K562 (cell line): ENCODE measurements around the gene SLC2A13.

Source experiments
- HNRNPL ChIP-seq: fragments of 200-400 bp; formaldehyde crosslinking; IDR thresholded peaks from 2 replicates; pipeline ENCODE4 v1.6.1; 2017; ENCODE audit warnings: low read depth, mild to moderate bottlenecking, low read length
- ILK ChIP-seq: fragments of 450-650 bp; IDR thresholded peaks from 2 replicates; pipeline ENCODE4 v1.6.1; 2016; ENCODE audit warnings: missing genetic modification characterization, low read depth, mild to moderate bottlenecking, missing compliant biosample characterization, moderate library complexity, borderline replicate concordance
- JUND ChIP-seq, 2 experiments: IDR thresholded peaks; 2 replicates in 1 of 2; 3 replicates in 1 of 2; pipeline ENCODE4 v1.6.1; 2011; ENCODE audit warnings: borderline replicate concordance in 2 of 2, low read depth in 2 of 2, low read length in 2 of 2, improper control_type of control experiment in 1 of 2, missing biosample characterization in 1 of 2, missing genetic modification characterization in 1 of 2, missing genetic modification reagents in 1 of 2
- MTA2 ChIP-seq: fragments of 450-650 bp; IDR thresholded peaks from 2 replicates; pipeline ENCODE4 v1.6.1; 2016; ENCODE audit warnings: low read depth
- RFX5 ChIP-seq: IDR thresholded peaks from 2 replicates; pipeline ENCODE4 v1.6.1; 2011; ENCODE audit warnings: low read depth, mild to moderate bottlenecking, improper control_type of control experiment, low read length
- TF ChIP-seq, protein P1 (sequence below): fragments of 250-450 bp; sonication (Bioruptor Pico); IDR thresholded peaks from 2 replicates; pipeline ENCODE4 v1.4.0; 2020; ENCODE audit warnings: mild to moderate bottlenecking, moderate library complexity
- TF ChIP-seq, protein P2 (sequence below): sonication (generic); formaldehyde crosslinking; IDR thresholded peaks from 2 replicates; pipeline ENCODE4 v1.8.1; 2023; ENCODE audit warnings: mild to moderate bottlenecking, missing genetic modification reagents
- TF ChIP-seq, protein P3 (sequence below), 2 experiments: fragments of 450-650 bp in 1 of 2; sonication (generic) in 1 of 2; formaldehyde crosslinking in 1 of 2; IDR thresholded peaks in 1 of 2; conservative IDR thresholded peaks in 1 of 2; 2 replicates each; pipeline versions ENCODE4 v1.6.1 to v1.8.1; 2016 to 2023; ENCODE audit warnings: mild to moderate bottlenecking in 2 of 2, moderate library complexity in 2 of 2, inconsistent platforms in 1 of 2, missing genetic modification reagents in 1 of 2
- TF ChIP-seq, protein P4 (sequence below), 3 experiments: IDR thresholded peaks in 2 of 3; conservative IDR thresholded peaks in 1 of 3; 2 replicates each; pipeline ENCODE4 v1.5.1; 2011 to 2012; ENCODE audit warnings: low read length in 3 of 3, mild to moderate bottlenecking in 3 of 3, control low read depth in 2 of 3, improper control_type of control experiment in 1 of 3, inconsistent platforms in 1 of 3, low read depth in 1 of 3, mixed read lengths in 1 of 3, moderate library complexity in 1 of 3; ENCODE audit not compliant: insufficient read depth in 2 of 3

DNA sequence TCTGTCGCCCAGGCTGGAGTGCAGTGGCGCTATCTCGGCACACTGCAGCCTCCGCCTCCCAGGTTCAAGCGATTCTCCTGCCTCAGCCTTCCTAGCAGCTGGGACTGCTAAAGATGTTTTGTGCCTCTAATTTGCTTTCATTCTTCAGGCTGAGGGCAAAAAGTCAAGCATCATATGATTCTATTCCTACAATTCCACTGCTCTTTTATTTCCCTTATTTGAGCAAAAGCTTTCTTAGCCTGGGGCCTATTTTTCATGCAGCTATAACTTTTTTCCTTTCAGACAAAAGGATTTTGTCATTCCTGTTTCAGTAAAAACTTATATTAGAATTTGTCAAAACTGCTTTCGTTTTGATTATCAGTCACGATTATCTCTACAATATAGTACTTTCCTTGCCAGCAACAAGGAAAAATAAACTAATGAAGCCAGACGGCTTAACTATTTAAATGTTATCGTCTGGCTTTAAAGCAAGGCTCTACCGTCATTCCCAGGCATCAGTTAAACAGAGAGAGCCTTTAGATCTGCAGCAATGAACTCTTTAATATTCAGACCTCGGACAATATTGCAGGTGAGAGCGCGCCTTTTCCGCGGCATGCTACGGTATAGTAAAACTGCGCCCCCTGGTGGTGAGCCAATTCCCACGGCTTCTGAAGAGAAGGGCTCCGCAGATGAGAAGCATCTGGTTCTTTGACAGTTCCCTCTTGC, 1.4 kb upstream of the SLC2A13 start:
- TF ChIP-seq RFX5 (no peak), ILK (tag) (no peak), MTA2 (no peak), JUND (IDR thresholded peaks at IDR 0.05; ENCODE audit: borderline replicate concordance, low read depth, low read length) (0 out of 2 replicates have a peak, but pooled peaks have one; percentile 17), JUND (tag; IDR thresholded peaks at IDR 0.05; ENCODE audit: borderline replicate concordance, low read depth, low read length) (no peak), HNRNPL (no peak)
- TF ChIP-seq, protein P1, sequence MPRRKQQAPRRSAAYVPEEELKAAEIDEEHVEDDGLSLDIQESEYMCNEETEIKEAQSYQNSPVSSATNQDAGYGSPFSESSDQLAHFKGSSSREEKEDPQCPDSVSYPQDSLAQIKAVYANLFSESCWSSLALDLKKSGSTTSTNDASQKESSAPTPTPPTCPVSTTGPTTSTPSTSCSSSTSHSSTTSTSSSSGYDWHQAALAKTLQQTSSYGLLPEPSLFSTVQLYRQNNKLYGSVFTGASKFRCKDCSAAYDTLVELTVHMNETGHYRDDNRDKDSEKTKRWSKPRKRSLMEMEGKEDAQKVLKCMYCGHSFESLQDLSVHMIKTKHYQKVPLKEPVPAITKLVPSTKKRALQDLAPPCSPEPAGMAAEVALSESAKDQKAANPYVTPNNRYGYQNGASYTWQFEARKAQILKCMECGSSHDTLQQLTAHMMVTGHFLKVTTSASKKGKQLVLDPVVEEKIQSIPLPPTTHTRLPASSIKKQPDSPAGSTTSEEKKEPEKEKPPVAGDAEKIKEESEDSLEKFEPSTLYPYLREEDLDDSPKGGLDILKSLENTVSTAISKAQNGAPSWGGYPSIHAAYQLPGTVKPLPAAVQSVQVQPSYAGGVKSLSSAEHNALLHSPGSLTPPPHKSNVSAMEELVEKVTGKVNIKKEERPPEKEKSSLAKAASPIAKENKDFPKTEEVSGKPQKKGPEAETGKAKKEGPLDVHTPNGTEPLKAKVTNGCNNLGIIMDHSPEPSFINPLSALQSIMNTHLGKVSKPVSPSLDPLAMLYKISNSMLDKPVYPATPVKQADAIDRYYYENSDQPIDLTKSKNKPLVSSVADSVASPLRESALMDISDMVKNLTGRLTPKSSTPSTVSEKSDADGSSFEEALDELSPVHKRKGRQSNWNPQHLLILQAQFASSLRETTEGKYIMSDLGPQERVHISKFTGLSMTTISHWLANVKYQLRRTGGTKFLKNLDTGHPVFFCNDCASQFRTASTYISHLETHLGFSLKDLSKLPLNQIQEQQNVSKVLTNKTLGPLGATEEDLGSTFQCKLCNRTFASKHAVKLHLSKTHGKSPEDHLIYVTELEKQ, result no peak
- TF ChIP-seq, protein P2, sequence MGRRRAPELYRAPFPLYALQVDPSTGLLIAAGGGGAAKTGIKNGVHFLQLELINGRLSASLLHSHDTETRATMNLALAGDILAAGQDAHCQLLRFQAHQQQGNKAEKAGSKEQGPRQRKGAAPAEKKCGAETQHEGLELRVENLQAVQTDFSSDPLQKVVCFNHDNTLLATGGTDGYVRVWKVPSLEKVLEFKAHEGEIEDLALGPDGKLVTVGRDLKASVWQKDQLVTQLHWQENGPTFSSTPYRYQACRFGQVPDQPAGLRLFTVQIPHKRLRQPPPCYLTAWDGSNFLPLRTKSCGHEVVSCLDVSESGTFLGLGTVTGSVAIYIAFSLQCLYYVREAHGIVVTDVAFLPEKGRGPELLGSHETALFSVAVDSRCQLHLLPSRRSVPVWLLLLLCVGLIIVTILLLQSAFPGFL, result no peak
- TF ChIP-seq, protein P3, sequence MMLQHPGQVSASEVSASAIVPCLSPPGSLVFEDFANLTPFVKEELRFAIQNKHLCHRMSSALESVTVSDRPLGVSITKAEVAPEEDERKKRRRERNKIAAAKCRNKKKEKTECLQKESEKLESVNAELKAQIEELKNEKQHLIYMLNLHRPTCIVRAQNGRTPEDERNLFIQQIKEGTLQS (IDR thresholded peaks at IDR 0.05), result no peak
- TF ChIP-seq, protein P3 (CRISPR knock-in tag; conservative IDR thresholded peaks at IDR 0.05), result no peak
- TF ChIP-seq, protein P4, sequence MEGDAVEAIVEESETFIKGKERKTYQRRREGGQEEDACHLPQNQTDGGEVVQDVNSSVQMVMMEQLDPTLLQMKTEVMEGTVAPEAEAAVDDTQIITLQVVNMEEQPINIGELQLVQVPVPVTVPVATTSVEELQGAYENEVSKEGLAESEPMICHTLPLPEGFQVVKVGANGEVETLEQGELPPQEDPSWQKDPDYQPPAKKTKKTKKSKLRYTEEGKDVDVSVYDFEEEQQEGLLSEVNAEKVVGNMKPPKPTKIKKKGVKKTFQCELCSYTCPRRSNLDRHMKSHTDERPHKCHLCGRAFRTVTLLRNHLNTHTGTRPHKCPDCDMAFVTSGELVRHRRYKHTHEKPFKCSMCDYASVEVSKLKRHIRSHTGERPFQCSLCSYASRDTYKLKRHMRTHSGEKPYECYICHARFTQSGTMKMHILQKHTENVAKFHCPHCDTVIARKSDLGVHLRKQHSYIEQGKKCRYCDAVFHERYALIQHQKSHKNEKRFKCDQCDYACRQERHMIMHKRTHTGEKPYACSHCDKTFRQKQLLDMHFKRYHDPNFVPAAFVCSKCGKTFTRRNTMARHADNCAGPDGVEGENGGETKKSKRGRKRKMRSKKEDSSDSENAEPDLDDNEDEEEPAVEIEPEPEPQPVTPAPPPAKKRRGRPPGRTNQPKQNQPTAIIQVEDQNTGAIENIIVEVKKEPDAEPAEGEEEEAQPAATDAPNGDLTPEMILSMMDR (IDR thresholded peaks at IDR 0.05 in 2 of 3, conservative IDR thresholded peaks at IDR 0.05 in 1 of 3; ENCODE audit: insufficient read depth in 2 of 3, low read depth in 1 of 3, low read length in 3 of 3), result peak; percentile 87 to 91 (median 90)
